ENCODE data around the gene KIAA0930. TPM values are rescaled to one million over a fixed set of nuclear protein-coding genes. Genes with fewer than 3 reads are reported as not detected.

Gene KIAA0930
- total RNA-seq, 3 donors from 2014 or later (not counting 1 experiment from before 2014, with no cell fraction given): 32.6 to 39.1 (median 38.4) TPM

DNA sequence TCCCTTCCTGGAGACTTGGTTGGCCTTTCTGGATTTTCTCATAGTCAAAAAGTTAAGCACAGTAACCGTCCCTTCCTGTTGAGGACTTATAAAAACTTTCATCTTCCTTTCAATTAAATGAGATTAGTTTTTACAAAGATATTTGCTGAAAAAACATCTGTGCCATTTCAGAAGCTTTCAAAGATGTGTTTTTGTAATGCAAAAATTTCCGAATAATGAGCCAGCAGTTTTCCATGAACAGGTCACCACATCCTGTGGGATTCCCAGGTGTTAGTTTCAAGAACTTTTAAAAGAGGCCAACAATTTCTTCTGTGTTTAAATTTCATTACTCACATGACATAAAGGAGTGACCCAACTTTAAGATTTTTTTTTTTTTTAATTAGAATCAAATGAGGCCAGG lies 58.9 kb downstream of the KIAA0930 start:
- ATAC-seq (no peak), DNase-seq (no peak)
- TF ChIP-seq CTCF (IDR thresholded peaks at IDR 0.05): no peak
- peaks cover 17 to 25% of the 10 kb centered on the region in 2 donors for H3K4me1 Mint-ChIP-seq
- H3K36me3 ChIP-seq (ENCODE audit: control insufficient read depth, insufficient read depth, low read length): peaks cover 59% of the 10 kb centered on the region
- 81% methylated on average over 1 of the region's 2 CpGs for WGBS (ENCODE audit: insufficient coverage)
- intact Hi-C loops (cut with micrococcal nuclease): no loop called here
- H3K4me1 ChIP-seq (ENCODE audit: control insufficient read depth, insufficient read depth, low read length): no peaks in the 10 kb centered on the region
- H3K9me3 Mint-ChIP-seq: no peaks in the 10 kb centered on the region
- H3K27me3 ChIP-seq (ENCODE audit: control insufficient read depth, insufficient read depth, low read length): no peaks in the 10 kb centered on the region
- H3K27me3 Mint-ChIP-seq (ENCODE audit: low read depth in 2 of 2): no peaks in the 10 kb centered on the region
- peak overlapping the region in 1 of 2 donors; percentile 14 for H3K27ac Mint-ChIP-seq
- H3K27ac ChIP-seq (ENCODE audit: low read length): no peak overlapping the region
- H3K36me3 Mint-ChIP-seq: peaks cover 12% of the 10 kb centered on the region
- no peak overlapping the region for H3K4me3 Mint-ChIP-seq
- H3K4me3 ChIP-seq (ENCODE audit: low read length): no peak overlapping the region
- no peaks in the 10 kb centered on the region for H3K9me3 ChIP-seq (ENCODE audit: control insufficient read depth, insufficient read depth, low read length)

GRCh38 chr22:45181240-45181639 lies 59.5 kb downstream of the KIAA0930 start:
- Histone ChIP-seq H3K27me3 (ENCODE audit: control insufficient read depth, insufficient read depth, low read length) (no peaks in the 10 kb centered on the region), H3K27ac (ENCODE audit: low read length) (no peak overlapping the region), H3K4me3 (ENCODE audit: low read length) (no peak overlapping the region), H3K9me3 (ENCODE audit: control insufficient read depth, insufficient read depth, low read length) (no peaks in the 10 kb centered on the region), H3K36me3 (ENCODE audit: control insufficient read depth, insufficient read depth, low read length) (peaks cover 61% of the 10 kb centered on the region), H3K4me1 (ENCODE audit: control insufficient read depth, insufficient read depth, low read length) (no peaks in the 10 kb centered on the region)
- H3K36me3 Mint-ChIP-seq: peaks cover 12% of the 10 kb centered on the region
- no peaks in the 10 kb centered on the region for H3K27me3 Mint-ChIP-seq (ENCODE audit: low read depth in 2 of 2)
- DNase-seq (no peak), ATAC-seq (no peak)
- H3K4me1 Mint-ChIP-seq: peaks cover 17 to 25% of the 10 kb centered on the region in 2 donors
- peak overlapping the region; percentile 14 to 77 for H3K27ac Mint-ChIP-seq
- no peaks in the 10 kb centered on the region for H3K9me3 Mint-ChIP-seq
- intact Hi-C loops (cut with micrococcal nuclease): no loop called here
- no peak for TF ChIP-seq CTCF (IDR thresholded peaks at IDR 0.05)
- no peak overlapping the region for H3K4me3 Mint-ChIP-seq
- WGBS (ENCODE audit: insufficient coverage): 99% methylated on average over 4 of the region's 4 CpGs

- Mint-ChIP-seq H3K27ac (peak overlapping the region; percentile 59 to 77), H3K36me3 (peaks cover 12% of the 10 kb centered on the region), H3K4me3 (no peak overlapping the region), H3K27me3 (ENCODE audit: low read depth in 2 of 2) (no peaks in the 10 kb centered on the region), H3K9me3 (no peaks in the 10 kb centered on the region), H3K4me1 (peaks cover 17 to 28% of the 10 kb centered on the region in 2 donors)
- Histone ChIP-seq H3K4me3 (ENCODE audit: low read length) (no peak overlapping the region), H3K36me3 (ENCODE audit: control insufficient read depth, insufficient read depth, low read length) (peaks cover 61% of the 10 kb centered on the region), H3K27me3 (ENCODE audit: control insufficient read depth, insufficient read depth, low read length) (no peaks in the 10 kb centered on the region), H3K9me3 (ENCODE audit: control insufficient read depth, insufficient read depth, low read length) (no peaks in the 10 kb centered on the region), H3K4me1 (ENCODE audit: control insufficient read depth, insufficient read depth, low read length) (no peaks in the 10 kb centered on the region), H3K27ac (ENCODE audit: low read length) (no peak overlapping the region)
- intact Hi-C loops (cut with micrococcal nuclease): no loop called here
- ATAC-seq (no peak), DNase-seq (no peak)
- TF ChIP-seq CTCF (IDR thresholded peaks at IDR 0.05): no peak
- WGBS (ENCODE audit: insufficient coverage): 87% methylated on average over 12 of the region's 14 CpGs
These were observed 60.5 kb downstream of the KIAA0930 start for GRCh38 chr22:45180146-45180679.

Data from natural killer cell (primary cell).